T-helper 17 cell (primary cell): ENCODE results near the gene NXN. TPM values are rescaled to one million over a fixed set of nuclear protein-coding genes. Genes with fewer than 3 reads are reported as not detected.
"Not testable (repeated sequence)": the region's sequence is repeated elsewhere in the genome, so short reads cannot be mapped to it uniquely, and the experiment has no call there.

ENCODE experiments used
- ATAC-seq: fragments of 150-1000 bp; cut with Tn5 transposase; 2 replicates; pipeline ENCODE4 v1.10.0; 2021; ENCODE audit warnings: mild to moderate bottlenecking, moderate library complexity
- DNase-seq, 3 donors: peaks; one replicate each; pipeline versions ENCODE4 v3.0.0 to v3.0.0-alpha.2; 2020 to 2021
- H3K9me3 ChIP-seq: one replicate; pipeline ENCODE4 v1.7.0; 2013; ENCODE audit warnings: low read length, mild to moderate bottlenecking; ENCODE audit not compliant: control insufficient read depth, poor library complexity, severe bottlenecking
- H3K27ac Mint-ChIP-seq: one replicate; pipeline ENCODE4 v1.8.0; 2022; ENCODE audit warnings: mild to moderate bottlenecking, moderate library complexity, mixed read lengths
- H3K27me3 Mint-ChIP-seq: one replicate; pipeline ENCODE4 v1.8.0; 2022; ENCODE audit warnings: mixed read lengths
- H3K36me3 Mint-ChIP-seq: one replicate; pipeline ENCODE4 v1.8.0; 2022; ENCODE audit warnings: low read depth, mixed read lengths
- H3K4me1 Mint-ChIP-seq: one replicate; pipeline ENCODE4 v1.8.0; 2022; ENCODE audit warnings: mild to moderate bottlenecking, mixed read lengths
- H3K4me3 Mint-ChIP-seq: one replicate; pipeline ENCODE4 v1.8.0; 2022; ENCODE audit warnings: mild to moderate bottlenecking, moderate library complexity, mixed read lengths
- total RNA-seq, 4 donors: library from RNA in 2 of 4; stranded (reverse) in 2 of 4; gene quantifications; one replicate each; pipeline ENCODE4 v1.2.3 and lab custom pipeline; 2022 to 2026

The NXN gene
- total RNA-seq, 2 donors from 2014 or later, result 3.3 to 4.4 TPM

DNA sequence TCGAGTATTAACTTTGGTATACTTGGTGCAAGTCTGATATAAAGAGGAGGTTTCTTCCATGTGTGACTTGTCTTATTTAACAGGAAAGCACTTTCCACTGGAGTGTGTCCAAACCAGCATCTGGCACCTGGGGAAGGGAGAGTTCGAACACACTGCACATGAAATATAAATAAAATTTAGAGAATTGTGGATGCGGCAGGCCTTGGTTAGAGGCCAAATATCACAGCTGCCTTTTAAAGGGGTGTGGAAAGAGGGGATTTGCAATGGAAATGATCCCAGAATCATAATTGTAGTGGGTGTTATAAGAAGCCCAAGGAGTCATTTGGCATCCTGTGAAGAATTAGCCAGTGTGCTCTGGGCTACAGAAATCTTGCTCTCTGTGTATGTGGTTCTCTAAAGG, 4.3 kb upstream of the NXN start:
- H3K9me3 ChIP-seq, result no peaks in the 10 kb centered on the region
- peaks cover 7% of the 10 kb centered on the region for H3K4me1 Mint-ChIP-seq
- no peak overlapping the region for H3K27ac Mint-ChIP-seq
- no peak for DNase-seq
- ATAC-seq, result no peak
- H3K27me3 Mint-ChIP-seq, result no peaks in the 10 kb centered on the region
- no peaks in the 10 kb centered on the region for H3K36me3 Mint-ChIP-seq
- H3K4me3 Mint-ChIP-seq, result no peak overlapping the region

DNA sequence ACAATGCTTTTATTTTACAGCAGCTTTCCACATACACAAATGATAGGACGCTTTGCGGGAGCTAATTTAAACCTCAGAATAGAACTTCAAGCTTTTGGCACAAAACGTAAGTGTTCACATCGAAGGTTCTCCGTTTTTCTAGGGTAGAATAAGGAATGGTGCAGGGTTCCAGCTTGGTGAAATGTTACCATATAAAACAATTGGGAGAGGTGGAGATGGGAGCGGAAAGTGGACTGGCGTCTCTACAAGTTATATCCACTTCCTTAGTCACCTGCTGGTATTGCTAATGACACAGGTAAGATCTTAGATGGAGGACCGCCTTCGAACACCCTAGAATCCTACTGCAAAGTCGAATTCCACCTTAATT, 1.7 kb upstream of the NXN start:
- H3K36me3 Mint-ChIP-seq, result peaks cover 2% of the 10 kb centered on the region
- no peaks in the 10 kb centered on the region for H3K9me3 ChIP-seq
- no peak for ATAC-seq
- H3K4me1 Mint-ChIP-seq, result peaks cover 13% of the 10 kb centered on the region
- H3K27me3 Mint-ChIP-seq, result peaks cover 18% of the 10 kb centered on the region
- peak overlapping the region; percentile 74 for H3K27ac Mint-ChIP-seq
- H3K4me3 Mint-ChIP-seq, result no peak overlapping the region
- no peak for DNase-seq

DNA sequence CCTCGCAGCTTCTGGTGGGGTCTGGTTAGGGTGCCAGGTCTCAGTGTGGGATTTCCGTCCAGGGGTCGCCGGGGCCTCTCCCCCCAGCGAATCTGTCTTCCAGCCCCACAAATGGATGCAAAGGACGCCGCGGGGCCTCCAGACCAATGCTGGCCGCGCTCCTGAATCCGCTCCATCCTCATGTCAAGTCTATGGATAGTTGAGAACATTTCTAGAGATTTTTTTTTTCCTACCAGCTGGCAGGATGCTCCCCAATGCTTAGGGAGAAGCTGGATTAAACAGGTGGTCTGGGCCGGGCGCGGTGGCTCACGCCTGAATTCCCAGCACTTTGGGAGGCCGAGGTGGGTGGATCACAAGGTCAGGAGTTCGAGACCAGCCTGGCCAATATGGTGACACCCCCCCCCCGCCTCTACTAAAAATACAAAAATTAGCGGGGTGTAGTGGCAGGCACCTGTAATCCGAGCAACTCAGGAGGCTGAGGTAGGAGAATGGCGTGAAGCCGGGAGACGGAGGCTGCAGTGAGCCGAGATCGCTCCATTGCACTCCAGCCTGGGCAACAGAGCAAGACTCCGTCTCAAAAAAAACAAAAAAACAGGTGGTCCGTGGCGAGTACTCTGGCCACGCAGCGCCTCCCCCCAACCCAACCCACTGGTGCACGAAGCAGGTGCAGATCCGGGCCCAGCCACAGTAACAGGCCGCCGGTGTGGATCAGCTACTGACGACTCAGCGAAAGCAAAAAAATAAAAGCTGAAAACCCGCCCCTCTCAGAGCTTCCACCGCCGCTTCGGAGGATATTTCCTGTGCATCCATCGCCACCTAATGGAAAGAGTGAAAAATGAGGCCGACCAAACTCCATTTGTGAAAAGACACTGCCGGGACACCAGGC, 1.1 kb upstream of the NXN start:
- DNase-seq, result peak; percentile 59 to 70 (median 62)
- H3K36me3 Mint-ChIP-seq, result peaks cover 2% of the 10 kb centered on the region
- peak overlapping the region; percentile 74 for H3K27ac Mint-ChIP-seq
- H3K4me1 Mint-ChIP-seq, result peaks cover 13% of the 10 kb centered on the region
- H3K4me3 Mint-ChIP-seq, result peak overlapping the region; percentile 90
- peak; percentile 82 for ATAC-seq
- no peaks in the 10 kb centered on the region for H3K9me3 ChIP-seq
- H3K27me3 Mint-ChIP-seq, result peaks cover 22% of the 10 kb centered on the region

DNA sequence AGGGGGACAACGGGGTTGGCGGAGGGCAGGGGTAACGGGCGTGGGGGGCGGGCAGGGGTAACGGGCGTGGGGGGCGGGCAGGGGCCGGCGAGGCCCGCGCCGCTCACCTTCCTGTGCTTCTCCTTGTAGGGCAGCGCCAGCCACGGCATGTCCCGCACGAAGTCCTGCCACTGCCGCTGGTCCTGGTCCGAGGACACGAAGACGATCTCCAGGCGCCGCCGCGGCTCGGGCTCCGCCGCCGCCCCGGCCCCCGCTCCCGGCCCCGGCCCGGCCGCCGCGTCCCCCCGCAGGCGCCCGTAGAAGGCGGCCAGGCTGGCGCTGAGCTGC, 401 bp downstream of the NXN start:
- H3K27me3 Mint-ChIP-seq, result peaks cover 31% of the 10 kb centered on the region
- H3K4me1 Mint-ChIP-seq, result peaks cover 13% of the 10 kb centered on the region
- peak overlapping the region; percentile 90 for H3K4me3 Mint-ChIP-seq
- no peaks in the 10 kb centered on the region for H3K9me3 ChIP-seq
- ATAC-seq (no peak), DNase-seq (no peak)
- H3K27ac Mint-ChIP-seq, result no peak overlapping the region
- peaks cover 2% of the 10 kb centered on the region for H3K36me3 Mint-ChIP-seq

DNA sequence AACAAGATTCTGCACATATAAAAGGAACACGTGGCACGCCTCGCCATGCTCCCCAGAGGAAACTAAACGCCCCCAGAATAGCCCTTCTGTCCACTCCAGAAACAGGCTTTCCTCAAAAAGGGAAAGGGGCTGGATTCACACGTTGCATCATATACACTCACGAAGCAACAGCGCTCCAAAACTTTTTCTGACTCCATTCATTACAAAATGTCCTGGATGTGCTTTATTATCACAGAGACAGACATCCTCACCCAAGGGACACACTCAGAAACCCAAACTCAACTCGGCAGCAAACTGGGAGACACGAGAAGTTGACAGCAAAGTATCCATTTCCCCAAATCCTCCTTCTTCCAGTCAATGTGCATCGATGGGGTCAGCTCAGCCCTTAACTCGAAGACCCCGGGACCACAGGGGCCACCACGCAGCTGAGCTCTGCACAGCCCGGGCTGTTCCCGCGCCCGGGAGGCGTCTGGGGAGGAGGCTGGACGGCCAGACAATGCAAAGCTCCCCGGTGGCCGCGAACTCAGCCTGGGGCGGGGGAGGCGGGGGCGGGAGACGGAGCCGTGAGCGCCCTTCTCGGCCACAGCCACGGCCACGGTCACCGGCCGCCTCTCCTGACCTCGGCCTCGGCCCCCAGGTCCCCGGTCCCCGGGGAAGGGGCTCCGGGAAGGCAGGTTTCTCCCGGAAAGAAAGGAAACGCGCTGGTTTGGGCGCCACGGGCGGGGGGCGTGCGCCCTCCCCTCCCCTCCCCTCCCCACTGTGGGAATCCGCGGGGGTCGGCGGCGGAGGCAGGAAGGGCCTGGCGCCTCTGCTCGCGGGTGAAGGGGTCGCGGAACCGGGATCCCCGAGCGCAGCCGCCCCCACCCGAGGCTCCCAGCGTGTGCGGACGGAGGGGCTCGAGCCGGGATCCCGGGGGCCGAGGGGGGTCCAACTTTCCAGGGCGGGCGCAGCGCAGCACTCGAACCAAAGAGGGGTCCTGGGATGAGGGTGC, 1.2 kb downstream of the NXN start:
- Mint-ChIP-seq H3K4me3 (peak overlapping the region; percentile 87), H3K27me3 (peaks cover 34% of the 10 kb centered on the region), H3K27ac (no peak overlapping the region), H3K36me3 (peaks cover 2% of the 10 kb centered on the region), H3K4me1 (peaks cover 13% of the 10 kb centered on the region)
- DNase-seq (no peak), ATAC-seq (no peak)
- H3K9me3 ChIP-seq, result no peaks in the 10 kb centered on the region

DNA sequence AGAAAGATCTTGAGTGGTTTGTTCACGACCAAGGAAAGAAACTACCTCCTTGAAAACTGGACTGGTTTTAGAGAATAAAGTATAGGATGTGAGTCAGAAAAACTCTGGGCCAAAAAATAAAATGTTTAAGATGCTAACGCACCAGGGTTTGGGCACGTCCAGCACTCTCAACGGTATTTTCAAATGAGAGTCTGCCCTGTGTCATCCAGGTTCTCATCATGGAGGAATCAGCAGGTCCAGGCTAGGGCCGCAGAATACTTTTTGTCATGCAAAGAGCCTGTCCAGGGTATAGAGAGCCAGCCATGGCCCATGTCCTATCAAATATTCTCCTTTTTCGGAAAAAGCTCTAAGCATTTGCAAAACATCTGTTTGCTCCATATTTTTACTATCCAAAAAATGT, 2.4 kb downstream of the NXN start:
- no peak overlapping the region for H3K27ac Mint-ChIP-seq
- DNase-seq (no peak), ATAC-seq (no peak)
- H3K4me3 Mint-ChIP-seq, result no peak overlapping the region
- H3K4me1 Mint-ChIP-seq, result peaks cover 13% of the 10 kb centered on the region
- H3K36me3 Mint-ChIP-seq, result peaks cover 2% of the 10 kb centered on the region
- H3K9me3 ChIP-seq, result no peaks in the 10 kb centered on the region
- H3K27me3 Mint-ChIP-seq, result peaks cover 40% of the 10 kb centered on the region

DNA sequence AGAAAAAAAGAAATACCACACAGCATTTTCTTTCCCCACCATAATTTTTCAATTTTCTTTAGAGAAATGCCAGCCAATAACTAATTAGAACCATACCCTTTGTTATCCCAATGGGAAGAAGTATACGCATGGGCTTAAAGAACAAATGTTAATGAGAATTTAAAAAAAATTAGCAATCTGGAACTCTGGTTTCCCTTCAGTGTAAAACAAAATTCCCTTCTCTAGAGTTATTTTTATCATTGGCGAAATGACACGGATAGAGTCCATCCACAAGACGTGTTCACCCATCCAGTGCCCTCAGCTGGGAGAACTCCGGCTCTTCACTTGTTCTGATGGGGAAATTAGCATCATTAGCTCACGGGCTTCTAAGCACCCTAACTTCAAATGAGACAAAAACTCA, 3.3 kb downstream of the NXN start:
- H3K27ac Mint-ChIP-seq, result no peak overlapping the region
- H3K4me3 Mint-ChIP-seq, result no peak overlapping the region
- H3K36me3 Mint-ChIP-seq, result peaks cover 2% of the 10 kb centered on the region
- H3K4me1 Mint-ChIP-seq, result peaks cover 13% of the 10 kb centered on the region
- H3K9me3 ChIP-seq, result no peaks in the 10 kb centered on the region
- DNase-seq, result no peak
- H3K27me3 Mint-ChIP-seq, result peaks cover 40% of the 10 kb centered on the region
- no peak for ATAC-seq

DNA sequence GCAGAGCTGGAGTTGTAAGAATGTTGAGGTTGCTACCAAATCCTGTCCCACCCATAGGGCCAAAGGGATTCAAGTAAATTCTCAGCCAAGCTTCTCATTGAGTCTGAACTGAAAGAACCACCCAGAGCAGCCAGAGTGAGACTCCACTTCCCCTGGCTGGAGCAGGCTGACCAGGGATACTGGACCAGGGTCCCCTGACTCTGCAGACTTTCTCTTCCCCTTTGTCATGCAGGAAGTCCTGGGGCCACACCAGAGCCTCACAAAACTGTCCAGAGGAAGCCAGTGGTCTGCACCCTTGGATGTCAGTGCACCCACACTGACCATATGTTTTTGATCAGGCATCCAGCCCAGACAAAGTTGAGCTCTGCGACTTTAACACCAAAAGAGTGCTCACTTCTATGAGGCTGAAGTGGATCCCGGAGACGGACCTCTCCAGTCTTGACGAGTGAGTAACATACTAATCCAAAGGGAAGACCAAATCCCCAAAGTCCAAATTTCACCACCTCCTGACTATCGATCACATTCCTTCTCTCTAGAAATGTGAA, 4.1 kb downstream of the NXN start:
- Mint-ChIP-seq H3K27ac (no peak overlapping the region), H3K4me3 (no peak overlapping the region), H3K36me3 (peaks cover 2% of the 10 kb centered on the region), H3K27me3 (peaks cover 40% of the 10 kb centered on the region), H3K4me1 (peaks cover 7% of the 10 kb centered on the region)
- ATAC-seq (no peak), DNase-seq (no peak)
- H3K9me3 ChIP-seq, result no peaks in the 10 kb centered on the region

DNA sequence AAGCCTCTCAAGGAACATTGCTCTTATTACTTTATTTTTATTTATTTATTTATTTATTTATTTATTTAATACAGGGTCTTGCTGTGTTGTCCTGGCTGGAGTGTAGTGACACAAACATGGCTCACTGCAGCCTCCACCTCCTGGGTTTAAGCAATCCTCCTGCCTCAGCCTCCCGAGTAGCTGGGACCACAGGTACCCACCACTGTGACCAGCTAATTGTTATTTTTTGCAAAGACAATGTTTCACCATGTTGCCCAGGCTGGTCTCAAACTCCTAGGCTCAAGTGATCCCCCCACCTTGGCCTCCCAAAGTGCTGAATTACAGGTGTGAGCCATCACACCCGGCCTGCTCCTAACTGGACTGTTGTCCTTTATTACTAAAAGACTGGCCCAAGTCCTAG, 4.8 kb downstream of the NXN start:
- not testable (repeated sequence) for DNase-seq, H3K4me3 Mint-ChIP-seq, H3K9me3 ChIP-seq, ATAC-seq, H3K4me1 Mint-ChIP-seq, H3K27ac Mint-ChIP-seq, H3K36me3 Mint-ChIP-seq
- H3K27me3 Mint-ChIP-seq, result peaks cover 43% of the 10 kb centered on the region

DNA sequence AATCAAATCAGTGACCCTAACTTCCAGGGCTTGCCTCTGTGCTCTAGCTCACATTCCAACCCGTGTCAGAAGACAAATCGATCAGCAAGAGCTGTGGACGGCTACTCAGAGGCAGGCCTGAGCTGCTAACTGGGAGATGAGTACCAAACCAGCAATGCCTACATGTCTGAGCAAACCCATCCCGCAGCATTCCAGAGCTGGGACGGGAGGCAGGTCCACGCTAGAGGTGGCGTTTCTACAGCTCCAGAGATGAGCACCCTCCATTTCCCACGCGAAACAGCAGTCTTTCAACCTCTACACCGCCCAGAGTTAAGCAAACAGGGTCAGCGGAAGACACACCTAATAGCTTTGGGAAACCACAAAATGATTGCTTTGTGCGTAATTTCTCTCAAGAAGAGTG, 6.5 kb downstream of the NXN start:
- ATAC-seq, result peak; percentile 72
- Mint-ChIP-seq H3K4me1 (peaks cover 10% of the 10 kb centered on the region), H3K4me3 (no peak overlapping the region), H3K27me3 (peaks cover 54% of the 10 kb centered on the region), H3K36me3 (no peaks in the 10 kb centered on the region), H3K27ac (no peak overlapping the region)
- H3K9me3 ChIP-seq, result no peaks in the 10 kb centered on the region
- no peak for DNase-seq

DNA sequence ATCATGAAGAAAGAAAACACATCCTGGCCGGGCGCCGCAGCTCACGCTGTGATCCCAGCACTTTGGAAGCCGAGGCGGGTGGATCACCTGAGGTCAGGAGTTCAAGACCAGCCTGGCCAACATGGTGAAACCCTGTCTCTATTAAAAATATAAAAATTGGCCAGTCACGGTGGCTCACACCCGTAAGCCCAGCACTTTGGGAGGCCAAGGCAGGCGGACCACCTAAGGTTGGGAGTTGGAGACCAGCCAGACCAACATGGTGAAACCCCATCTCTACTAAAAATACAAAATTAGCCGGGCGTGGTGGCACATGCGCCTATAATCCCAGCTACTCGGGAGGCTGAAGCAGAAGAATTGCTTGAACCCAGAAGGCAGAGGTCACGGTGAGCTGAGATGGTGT, 7.7 kb downstream of the NXN start:
- ATAC-seq, H3K9me3 ChIP-seq, H3K27ac Mint-ChIP-seq, H3K4me3 Mint-ChIP-seq, H3K36me3 Mint-ChIP-seq, DNase-seq: not testable (repeated sequence)
- Mint-ChIP-seq H3K4me1 (peaks cover 11% of the 10 kb centered on the region), H3K27me3 (peaks cover 48% of the 10 kb centered on the region)

DNA sequence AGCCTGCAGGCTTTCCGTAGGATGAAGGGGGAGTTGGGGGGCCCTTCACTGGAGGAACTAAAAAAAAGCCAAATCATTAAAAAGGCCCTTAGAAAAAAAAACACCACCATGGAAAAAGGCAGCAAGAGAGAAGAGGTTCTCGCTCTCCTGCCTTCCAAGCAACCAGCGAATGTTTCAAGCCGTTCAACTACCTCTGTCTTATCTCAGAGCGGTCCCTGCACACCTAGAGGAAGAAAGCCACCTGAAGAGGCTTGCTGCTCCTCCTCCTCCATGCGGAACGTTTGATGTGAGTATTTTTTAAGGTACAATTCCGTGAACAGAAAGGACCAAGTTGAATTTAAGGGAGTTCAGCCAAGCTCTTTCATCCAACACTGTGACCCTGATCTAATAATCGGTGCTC, 9.2 kb downstream of the NXN start:
- no peaks in the 10 kb centered on the region for H3K9me3 ChIP-seq
- H3K4me1 Mint-ChIP-seq, result peaks cover 11% of the 10 kb centered on the region
- H3K36me3 Mint-ChIP-seq, result no peaks in the 10 kb centered on the region
- peaks cover 39% of the 10 kb centered on the region for H3K27me3 Mint-ChIP-seq
- H3K4me3 Mint-ChIP-seq, result no peak overlapping the region
- DNase-seq (no peak), ATAC-seq (no peak)
- H3K27ac Mint-ChIP-seq, result no peak overlapping the region

DNA sequence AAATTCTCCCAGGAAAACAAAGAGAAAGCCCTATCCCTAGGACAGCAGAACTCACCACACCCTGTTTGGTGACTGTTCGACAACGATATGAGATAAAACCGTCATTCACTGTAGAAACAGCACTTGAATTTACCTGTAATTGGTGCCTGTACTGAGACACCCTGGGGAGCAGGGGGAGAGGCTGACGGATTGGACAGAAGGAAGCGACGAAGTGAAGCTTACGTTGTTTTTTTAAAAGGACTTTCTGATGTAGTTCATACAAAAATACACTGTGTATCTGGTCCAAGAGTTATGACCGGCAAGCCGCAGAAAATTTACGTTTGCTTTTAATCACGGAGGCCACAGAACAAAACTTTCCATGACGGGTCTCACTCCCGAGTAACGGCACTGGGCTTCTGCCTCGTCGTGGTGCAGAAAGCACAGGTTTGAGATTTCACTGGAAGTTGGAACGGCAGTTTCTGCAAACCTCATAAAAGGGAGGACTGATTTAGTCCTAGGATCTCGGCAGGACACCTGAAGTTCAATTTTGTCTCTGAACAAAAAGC, 9.7 kb downstream of the NXN start:
- Mint-ChIP-seq H3K27me3 (peaks cover 42% of the 10 kb centered on the region), H3K36me3 (no peaks in the 10 kb centered on the region), H3K4me3 (peak overlapping the region; percentile 55), H3K27ac (no peak overlapping the region), H3K4me1 (peaks cover 11% of the 10 kb centered on the region)
- ATAC-seq, result no peak
- DNase-seq, result no peak
- no peaks in the 10 kb centered on the region for H3K9me3 ChIP-seq
